ENCODE measurements around the gene MAN1B1.

The MAN1B1 gene

DNA sequence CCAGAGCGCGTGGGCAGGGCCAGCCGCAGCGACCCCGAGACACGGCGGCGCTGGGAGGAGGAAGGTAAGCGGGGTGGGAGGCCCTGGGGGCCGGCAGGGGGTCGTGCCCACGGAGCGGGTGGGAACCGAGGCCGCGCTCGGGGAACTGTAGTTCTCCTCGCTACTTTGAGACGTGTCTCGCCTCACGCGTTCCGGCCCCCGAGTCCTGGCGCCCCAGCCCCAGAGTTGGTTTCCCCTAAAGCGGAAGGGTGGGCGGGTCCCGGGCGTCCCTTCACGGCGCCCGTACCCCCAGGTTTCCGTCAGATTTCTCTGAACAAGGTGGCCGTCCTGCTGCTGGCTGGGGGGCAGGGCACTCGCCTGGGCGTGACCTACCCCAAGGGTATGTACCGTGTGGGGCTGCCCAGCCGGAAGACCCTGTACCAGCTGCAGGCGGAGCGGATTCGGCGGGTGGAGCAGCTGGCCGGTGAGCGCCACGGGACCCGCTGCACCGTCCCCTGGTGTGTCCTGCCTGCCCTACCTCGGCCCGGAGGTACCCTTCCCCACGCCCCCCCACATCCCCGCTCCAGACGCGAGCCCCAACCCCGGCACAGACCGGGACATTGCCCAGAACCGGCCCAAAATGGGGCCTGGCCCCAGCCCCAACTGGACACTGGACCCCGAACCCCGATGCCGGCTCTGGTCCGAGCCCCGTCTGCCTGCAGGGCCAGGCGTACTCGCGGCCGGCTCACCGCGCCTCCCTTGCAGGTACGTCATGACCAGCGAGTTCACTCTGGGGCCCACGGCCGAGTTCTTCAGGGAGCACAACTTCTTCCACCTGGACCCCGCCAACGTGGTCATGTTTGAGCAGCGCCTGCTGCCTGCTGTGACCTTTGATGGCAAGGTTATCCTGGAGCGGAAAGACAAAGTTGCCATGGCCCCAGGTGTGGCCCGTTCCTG is 8.8 kb upstream of the MAN1B1 start:
- TF ChIP-seq TEAD4 (IDR thresholded peaks at IDR 0.05): no peak
- TF ChIP-seq ZBTB7A (IDR thresholded peaks at IDR 0.05; ENCODE audit: low read depth): peak; percentile 68; the same call in 1 of the 2 replicates
- no peak for TF ChIP-seq NFIC (IDR thresholded peaks at IDR 0.05)
- TF ChIP-seq, protein P1, sequence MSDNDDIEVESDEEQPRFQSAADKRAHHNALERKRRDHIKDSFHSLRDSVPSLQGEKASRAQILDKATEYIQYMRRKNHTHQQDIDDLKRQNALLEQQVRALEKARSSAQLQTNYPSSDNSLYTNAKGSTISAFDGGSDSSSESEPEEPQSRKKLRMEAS (IDR thresholded peaks at IDR 0.05): no peak
- no peak for TF ChIP-seq EP300 (IDR thresholded peaks at IDR 0.05; ENCODE audit: borderline replicate concordance)
- TF ChIP-seq, protein P2, sequence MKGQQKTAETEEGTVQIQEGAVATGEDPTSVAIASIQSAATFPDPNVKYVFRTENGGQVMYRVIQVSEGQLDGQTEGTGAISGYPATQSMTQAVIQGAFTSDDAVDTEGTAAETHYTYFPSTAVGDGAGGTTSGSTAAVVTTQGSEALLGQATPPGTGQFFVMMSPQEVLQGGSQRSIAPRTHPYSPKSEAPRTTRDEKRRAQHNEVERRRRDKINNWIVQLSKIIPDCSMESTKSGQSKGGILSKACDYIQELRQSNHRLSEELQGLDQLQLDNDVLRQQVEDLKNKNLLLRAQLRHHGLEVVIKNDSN (IDR thresholded peaks at IDR 0.05): no peak
- TF ChIP-seq, protein P3, sequence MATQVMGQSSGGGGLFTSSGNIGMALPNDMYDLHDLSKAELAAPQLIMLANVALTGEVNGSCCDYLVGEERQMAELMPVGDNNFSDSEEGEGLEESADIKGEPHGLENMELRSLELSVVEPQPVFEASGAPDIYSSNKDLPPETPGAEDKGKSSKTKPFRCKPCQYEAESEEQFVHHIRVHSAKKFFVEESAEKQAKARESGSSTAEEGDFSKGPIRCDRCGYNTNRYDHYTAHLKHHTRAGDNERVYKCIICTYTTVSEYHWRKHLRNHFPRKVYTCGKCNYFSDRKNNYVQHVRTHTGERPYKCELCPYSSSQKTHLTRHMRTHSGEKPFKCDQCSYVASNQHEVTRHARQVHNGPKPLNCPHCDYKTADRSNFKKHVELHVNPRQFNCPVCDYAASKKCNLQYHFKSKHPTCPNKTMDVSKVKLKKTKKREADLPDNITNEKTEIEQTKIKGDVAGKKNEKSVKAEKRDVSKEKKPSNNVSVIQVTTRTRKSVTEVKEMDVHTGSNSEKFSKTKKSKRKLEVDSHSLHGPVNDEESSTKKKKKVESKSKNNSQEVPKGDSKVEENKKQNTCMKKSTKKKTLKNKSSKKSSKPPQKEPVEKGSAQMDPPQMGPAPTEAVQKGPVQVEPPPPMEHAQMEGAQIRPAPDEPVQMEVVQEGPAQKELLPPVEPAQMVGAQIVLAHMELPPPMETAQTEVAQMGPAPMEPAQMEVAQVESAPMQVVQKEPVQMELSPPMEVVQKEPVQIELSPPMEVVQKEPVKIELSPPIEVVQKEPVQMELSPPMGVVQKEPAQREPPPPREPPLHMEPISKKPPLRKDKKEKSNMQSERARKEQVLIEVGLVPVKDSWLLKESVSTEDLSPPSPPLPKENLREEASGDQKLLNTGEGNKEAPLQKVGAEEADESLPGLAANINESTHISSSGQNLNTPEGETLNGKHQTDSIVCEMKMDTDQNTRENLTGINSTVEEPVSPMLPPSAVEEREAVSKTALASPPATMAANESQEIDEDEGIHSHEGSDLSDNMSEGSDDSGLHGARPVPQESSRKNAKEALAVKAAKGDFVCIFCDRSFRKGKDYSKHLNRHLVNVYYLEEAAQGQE (IDR thresholded peaks at IDR 0.05; ENCODE audit: low read depth): no peak

DNA sequence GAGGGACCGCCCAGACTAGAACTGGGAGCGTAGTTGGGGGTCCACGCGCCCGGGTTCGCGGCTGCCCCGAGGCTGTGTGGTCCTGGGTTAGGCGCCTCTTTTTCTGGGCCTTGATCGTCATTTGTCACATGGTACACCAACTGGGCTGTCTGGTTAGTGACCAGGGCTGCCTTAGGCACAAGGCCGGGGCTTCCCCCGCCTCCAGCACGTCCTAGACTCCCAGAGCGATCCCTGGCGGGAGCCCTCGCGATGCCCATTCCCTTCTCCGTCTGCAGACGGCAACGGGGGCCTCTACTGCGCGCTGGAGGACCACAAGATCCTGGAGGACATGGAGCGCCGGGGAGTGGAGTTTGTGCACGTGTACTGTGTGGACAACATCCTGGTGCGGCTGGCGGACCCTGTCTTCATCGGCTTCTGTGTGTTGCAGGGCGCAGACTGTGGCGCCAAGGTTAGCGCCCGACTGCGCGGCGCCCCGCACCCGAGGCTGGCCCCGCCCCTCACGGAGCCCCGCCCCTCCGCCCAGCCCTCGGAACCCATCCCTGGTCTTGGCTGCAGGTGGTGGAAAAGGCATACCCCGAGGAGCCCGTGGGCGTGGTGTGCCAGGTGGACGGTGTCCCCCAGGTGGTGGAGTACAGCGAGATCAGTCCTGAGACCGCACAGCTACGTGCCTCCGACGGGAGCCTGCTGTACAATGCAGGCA is 7.9 kb upstream of the MAN1B1 start:
- TF ChIP-seq TEAD4 (IDR thresholded peaks at IDR 0.05) (no peak), TAF1 (IDR thresholded peaks at IDR 0.05; ENCODE audit: low read depth) (no peak), RAD21 (IDR thresholded peaks at IDR 0.05; ENCODE audit: low read depth) (no peak), EGR1 (IDR thresholded peaks at IDR 0.05) (no peak), TCF12 (IDR thresholded peaks at IDR 0.05; ENCODE audit: low read depth) (no peak), CREB1 (IDR thresholded peaks at IDR 0.05; ENCODE audit: low read depth) (no peak), YY1 (IDR thresholded peaks at IDR 0.05; ENCODE audit: low read depth) (no peak), NFIC (IDR thresholded peaks at IDR 0.05) (no peak), FOXM1 (IDR thresholded peaks at IDR 0.05; ENCODE audit: borderline replicate concordance, low read depth) (no peak), CEBPB (IDR thresholded peaks at IDR 0.05) (no peak), ZBTB7A (IDR thresholded peaks at IDR 0.05; ENCODE audit: low read depth) (no peak), EP300 (IDR thresholded peaks at IDR 0.05; ENCODE audit: borderline replicate concordance) (no peak)
- TF ChIP-seq, protein P3 (IDR thresholded peaks at IDR 0.05; ENCODE audit: low read depth): no peak
- TF ChIP-seq, protein P1 (IDR thresholded peaks at IDR 0.05): no peak
- TF ChIP-seq, protein P2 (IDR thresholded peaks at IDR 0.05): no peak

DNA sequence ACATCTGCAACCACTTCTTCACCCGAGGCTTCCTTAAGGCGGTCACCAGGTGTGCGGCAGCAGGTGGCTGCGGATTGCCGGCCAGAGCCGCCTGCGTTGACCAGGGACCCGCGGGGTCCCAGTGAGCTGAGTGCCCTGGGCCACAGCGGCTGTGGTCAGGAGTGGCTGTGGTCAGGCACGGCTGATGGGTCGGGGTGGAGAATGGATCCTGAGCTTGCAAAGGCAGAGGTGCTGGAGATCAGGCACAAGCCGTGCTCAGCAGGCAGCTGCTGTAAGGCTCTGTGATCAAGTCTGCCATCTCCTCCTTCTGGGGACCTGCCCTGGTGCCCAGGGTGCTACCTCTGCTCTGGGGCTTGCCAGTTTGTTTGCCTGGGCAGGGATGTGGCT is 7.4 kb upstream of the MAN1B1 start:
- TF ChIP-seq ZBTB7A (IDR thresholded peaks at IDR 0.05; ENCODE audit: low read depth) (no peak), YY1 (IDR thresholded peaks at IDR 0.05; ENCODE audit: low read depth) (no peak), TCF12 (IDR thresholded peaks at IDR 0.05; ENCODE audit: low read depth) (no peak)
- TF ChIP-seq, protein P3 (IDR thresholded peaks at IDR 0.05; ENCODE audit: low read depth): no peak
- TF ChIP-seq, protein P2 (IDR thresholded peaks at IDR 0.05): no peak
- TF ChIP-seq, protein P1 (IDR thresholded peaks at IDR 0.05): no peak

Measured in Ishikawa (cell line).